HepG2 (cell line): ENCODE data around the gene EFCAB8. TPM values are rescaled to one million over a fixed set of nuclear protein-coding genes. Genes with fewer than 3 reads are reported as not detected.

Experiments
- ATF2 ChIP-seq: sonication (generic); formaldehyde crosslinking; IDR thresholded peaks from 2 replicates; pipeline ENCODE4 v1.4.0; 2020; ENCODE audit warnings: missing genetic modification reagents
- KLF6 ChIP-seq: IDR thresholded peaks from 2 replicates; pipeline ENCODE4 v1.8.0; 2016; ENCODE audit warnings: missing biosample characterization, missing genetic modification reagents
- MEIS2 ChIP-seq: sonication (generic); formaldehyde crosslinking; IDR thresholded peaks from 2 replicates; pipeline ENCODE4 v1.9.0; 2021; ENCODE audit warnings: mild to moderate bottlenecking, missing genetic modification reagents
- NCOR1 ChIP-seq: fragments of 200-600 bp; sonication (generic); IDR thresholded peaks from 2 replicates; pipeline ENCODE4 v1.7.0; 2017; ENCODE audit warnings: antibody characterized with exemption, low read length, borderline replicate concordance
- PAXIP1 ChIP-seq: sonication (generic); formaldehyde crosslinking; conservative IDR thresholded peaks from 2 replicates; pipeline ENCODE4 v1.4.0; 2020; ENCODE audit warnings: mild to moderate bottlenecking, missing genetic modification reagents, moderate library complexity
- PRDM4 ChIP-seq: sonication (generic); formaldehyde crosslinking; IDR thresholded peaks from 2 replicates; pipeline ENCODE4 v1.9.0; 2021; ENCODE audit warnings: missing genetic modification reagents, borderline replicate concordance
- TEAD2 ChIP-seq: sonication (generic); formaldehyde crosslinking; IDR thresholded peaks from 2 replicates; pipeline ENCODE4 v1.9.0; 2021; ENCODE audit warnings: missing genetic modification reagents
- TEAD3 ChIP-seq: optimal IDR thresholded peaks from 2 replicates; pipeline ENCODE3; 2016; ENCODE audit warnings: borderline replicate concordance
- ZBTB42 ChIP-seq: sonication (generic); formaldehyde crosslinking; IDR thresholded peaks from 2 replicates; pipeline ENCODE4 v1.5.0; 2020; ENCODE audit warnings: mild to moderate bottlenecking, missing genetic modification reagents
- ZNF124 ChIP-seq: sonication (generic); formaldehyde crosslinking; IDR thresholded peaks from 2 replicates; pipeline ENCODE4 v1.4.0; 2020; ENCODE audit warnings: missing genetic modification reagents
- ZNF326 ChIP-seq: sonication (generic); formaldehyde crosslinking; IDR thresholded peaks from 2 replicates; pipeline ENCODE4 v1.4.0; 2020; ENCODE audit warnings: missing genetic modification reagents, borderline replicate concordance
- ZSCAN30 ChIP-seq: sonication (generic); formaldehyde crosslinking; IDR thresholded peaks from 2 replicates; pipeline ENCODE4 v1.5.0; 2020; ENCODE audit warnings: mild to moderate bottlenecking, missing genetic modification reagents
- polyA plus RNA-seq, 8 experiments: library from polyadenylated mRNA; depleted of rRNA in 3 of 8; stranded (reverse) in 7 of 8; unstranded in 1 of 8; fragments of >200 nt; fragmentation: Illumina TruSeq in 4 of 8; extraction: Trizol in 4 of 8; gene quantifications; 2 replicates each; pipeline versions ENCODE4 v1.2.1 to v1.2.3, GENCODE V29; 2011 to 2016; ENCODE audit warnings: low read depth in 4 of 8, missing spikeins in 1 of 8, mixed read lengths in 1 of 8; ENCODE audit not compliant: insufficient read depth in 1 of 8
- total RNA-seq, 5 experiments: library from RNA; depleted of rRNA; stranded (reverse); fragments of >200 nt; fragmentation: Illumina TruSeq; extraction: Trizol; gene quantifications; 2 replicates each; pipeline ENCODE4 v1.2.3, GENCODE V29; 2016; ENCODE audit warnings: low read depth in 1 of 5
- TF ChIP-seq, protein P1 (sequence below): sonication (generic); formaldehyde crosslinking; IDR thresholded peaks from 2 replicates; pipeline ENCODE4 v1.4.0; 2020; ENCODE audit warnings: missing genetic modification reagents
- TF ChIP-seq, protein P2 (sequence below): sonication (generic); formaldehyde crosslinking; IDR thresholded peaks from 2 replicates; pipeline ENCODE4 v1.5.0; 2020; ENCODE audit warnings: missing genetic modification reagents
- TF ChIP-seq, protein P3 (sequence below): IDR thresholded peaks from 2 replicates; pipeline ENCODE4 v1.6.1; 2012; ENCODE audit warnings: inconsistent platforms

EFCAB8 gene
- total and polyA plus RNA-seq, 2 of the 13 experiments (the other 11 are each of a cell fraction or from before 2014, with no cell fraction given): 0.15 to 0.22 TPM

GRCh38 chr20:33007376-33008335, 148.9 kb downstream of the EFCAB8 start, which contains the start of gene BPIFB2 (continued):
- TF ChIP-seq, protein P1, sequence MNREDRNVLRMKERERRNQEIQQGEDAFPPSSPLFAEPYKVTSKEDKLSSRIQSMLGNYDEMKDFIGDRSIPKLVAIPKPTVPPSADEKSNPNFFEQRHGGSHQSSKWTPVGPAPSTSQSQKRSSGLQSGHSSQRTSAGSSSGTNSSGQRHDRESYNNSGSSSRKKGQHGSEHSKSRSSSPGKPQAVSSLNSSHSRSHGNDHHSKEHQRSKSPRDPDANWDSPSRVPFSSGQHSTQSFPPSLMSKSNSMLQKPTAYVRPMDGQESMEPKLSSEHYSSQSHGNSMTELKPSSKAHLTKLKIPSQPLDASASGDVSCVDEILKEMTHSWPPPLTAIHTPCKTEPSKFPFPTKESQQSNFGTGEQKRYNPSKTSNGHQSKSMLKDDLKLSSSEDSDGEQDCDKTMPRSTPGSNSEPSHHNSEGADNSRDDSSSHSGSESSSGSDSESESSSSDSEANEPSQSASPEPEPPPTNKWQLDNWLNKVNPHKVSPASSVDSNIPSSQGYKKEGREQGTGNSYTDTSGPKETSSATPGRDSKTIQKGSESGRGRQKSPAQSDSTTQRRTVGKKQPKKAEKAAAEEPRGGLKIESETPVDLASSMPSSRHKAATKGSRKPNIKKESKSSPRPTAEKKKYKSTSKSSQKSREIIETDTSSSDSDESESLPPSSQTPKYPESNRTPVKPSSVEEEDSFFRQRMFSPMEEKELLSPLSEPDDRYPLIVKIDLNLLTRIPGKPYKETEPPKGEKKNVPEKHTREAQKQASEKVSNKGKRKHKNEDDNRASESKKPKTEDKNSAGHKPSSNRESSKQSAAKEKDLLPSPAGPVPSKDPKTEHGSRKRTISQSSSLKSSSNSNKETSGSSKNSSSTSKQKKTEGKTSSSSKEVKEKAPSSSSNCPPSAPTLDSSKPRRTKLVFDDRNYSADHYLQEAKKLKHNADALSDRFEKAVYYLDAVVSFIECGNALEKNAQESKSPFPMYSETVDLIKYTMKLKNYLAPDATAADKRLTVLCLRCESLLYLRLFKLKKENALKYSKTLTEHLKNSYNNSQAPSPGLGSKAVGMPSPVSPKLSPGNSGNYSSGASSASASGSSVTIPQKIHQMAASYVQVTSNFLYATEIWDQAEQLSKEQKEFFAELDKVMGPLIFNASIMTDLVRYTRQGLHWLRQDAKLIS (CRISPR knock-in tag): 0 out of 2 replicates have a peak, but pooled peaks have one; percentile 86
- TF ChIP-seq ATF2: no peak
- TF ChIP-seq ZNF326 (CRISPR knock-in tag): no peak
- TF ChIP-seq, protein P2, sequence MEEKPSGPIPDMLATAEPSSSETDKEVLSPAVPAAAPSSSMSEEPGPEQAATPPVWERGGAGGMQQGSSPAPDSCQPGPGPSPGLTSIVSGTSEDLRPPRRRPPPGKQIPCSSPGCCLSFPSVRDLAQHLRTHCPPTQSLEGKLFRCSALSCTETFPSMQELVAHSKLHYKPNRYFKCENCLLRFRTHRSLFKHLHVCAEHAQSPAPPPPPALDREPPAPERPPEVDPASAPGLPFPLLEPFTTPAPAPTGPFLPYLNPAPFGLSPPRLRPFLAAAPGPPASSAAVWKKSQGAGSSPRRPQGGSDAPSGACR (CRISPR knock-in tag): no peak
- peak; percentile 95 for TF ChIP-seq PAXIP1 (CRISPR knock-in tag)
- peak; percentile 52; the same call in 1 of the 2 replicates for TF ChIP-seq KLF6 (CRISPR knock-in tag)
- TF ChIP-seq ZNF124: peak; percentile 82; the same call in 1 of the 2 replicates
- no peak for TF ChIP-seq PRDM4 (CRISPR knock-in tag)
- TF ChIP-seq TEAD2 (CRISPR knock-in tag): no peak
- peak; percentile 80; the same call in 1 of the 2 replicates for TF ChIP-seq ZSCAN30 (CRISPR knock-in tag)
- TF ChIP-seq TEAD3: peak; percentile 59
- TF ChIP-seq, protein P3, sequence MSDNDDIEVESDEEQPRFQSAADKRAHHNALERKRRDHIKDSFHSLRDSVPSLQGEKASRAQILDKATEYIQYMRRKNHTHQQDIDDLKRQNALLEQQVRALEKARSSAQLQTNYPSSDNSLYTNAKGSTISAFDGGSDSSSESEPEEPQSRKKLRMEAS: peak; percentile 97
- peak; percentile 69 for TF ChIP-seq MEIS2
- no peak for TF ChIP-seq ZBTB42 (CRISPR knock-in tag)
- TF ChIP-seq NCOR1: peak; percentile 56; the same call in 1 of the 2 replicates
